CD4-positive, alpha-beta T cell treated with Interferon alpha-2 for 1 hour (primary cell): Measurements from ENCODE around the gene ZNF521.
"Not testable (repeated sequence)": the region's sequence is repeated elsewhere in the genome, so short reads cannot be mapped to it uniquely, and the experiment has no call there.

ENCODE experiments used
- DNase-seq, 2 donors: peaks; one replicate each; pipeline ENCODE4 v3.0.0-alpha.2; 2020 to 2022

ZNF521 gene

GRCh38 chr18:25067275-25068025 lies 284.5 kb downstream of the ZNF521 start:
- DNase-seq, result no peak

- no peak for DNase-seq
Measured at GRCh38 chr18:25066516-25066915, 285.4 kb downstream of the ZNF521 start.

- no peak for DNase-seq
Measured at GRCh38 chr18:25062720-25063119, 289.2 kb downstream of the ZNF521 start.

- DNase-seq, result no peak
Measured at GRCh38 chr18:25061395-25061794, 290.6 kb downstream of the ZNF521 start.

DNA sequence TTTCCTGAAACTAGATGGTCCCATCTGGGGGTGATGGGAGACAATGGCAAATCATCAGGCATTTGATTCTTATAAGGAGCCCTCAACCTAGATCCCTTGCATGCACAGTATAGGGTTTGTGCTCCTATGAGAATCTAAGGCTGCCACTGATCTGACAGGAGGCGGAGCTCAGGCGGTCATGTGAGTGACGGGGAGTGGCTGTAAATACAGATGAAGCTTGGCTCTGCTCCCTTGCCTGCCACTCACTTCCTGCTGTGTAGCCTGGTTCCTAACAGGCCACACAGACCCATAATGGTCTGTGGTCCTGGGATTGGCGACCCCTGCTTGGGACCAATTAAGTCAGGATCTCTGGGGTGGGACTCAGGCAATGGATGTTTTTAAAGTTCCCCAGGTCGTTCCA lies 293.4 kb downstream of the ZNF521 start:
- no peak for DNase-seq

DNA sequence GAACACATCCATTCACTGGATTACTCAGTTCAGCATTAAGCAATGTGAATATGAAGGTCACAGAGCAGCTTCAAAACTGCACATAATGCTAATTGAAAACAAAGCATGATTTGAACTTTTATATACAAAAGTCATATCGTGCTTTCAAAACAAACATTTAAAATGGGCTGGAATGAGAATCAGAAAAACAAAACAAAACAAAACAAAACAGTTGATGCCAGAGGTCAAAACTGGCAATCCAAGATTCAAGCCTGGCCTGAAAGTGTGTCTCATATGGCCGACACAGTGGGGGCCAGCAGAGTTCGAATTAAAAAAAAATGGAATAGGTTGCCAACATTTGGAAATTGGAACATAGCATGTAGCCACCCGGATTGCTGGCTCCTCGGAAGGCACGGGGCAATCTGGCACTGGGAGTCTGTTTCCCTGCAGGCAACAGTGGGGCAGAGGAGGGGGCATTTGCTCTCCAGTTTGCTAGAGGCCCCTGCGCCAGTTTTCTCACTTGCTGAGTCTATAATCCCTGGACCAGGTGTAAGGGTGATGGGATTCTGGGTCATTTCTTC lies 294.4 kb downstream of the ZNF521 start:
- DNase-seq, result no peak

DNA sequence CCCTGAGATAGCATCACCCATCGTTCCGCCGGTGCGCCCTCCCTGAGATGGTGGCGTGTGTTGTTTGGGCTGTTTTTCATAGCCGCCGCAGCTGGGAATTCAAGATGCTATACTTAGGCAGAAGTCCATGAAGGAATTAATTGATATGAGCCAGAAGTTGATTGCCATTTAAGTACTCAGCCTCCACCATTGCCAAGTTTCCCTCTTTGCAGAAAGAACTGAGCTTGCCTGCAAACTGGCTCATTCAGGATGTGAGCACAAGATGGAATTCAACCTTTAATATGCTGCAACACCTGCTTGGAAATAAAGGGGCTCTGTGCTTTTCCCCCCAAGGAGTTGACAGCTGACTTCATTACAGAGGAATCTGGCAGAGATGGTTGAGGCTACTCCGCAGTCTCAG lies 295.5 kb downstream of the ZNF521 start:
- DNase-seq, result no peak

DNA sequence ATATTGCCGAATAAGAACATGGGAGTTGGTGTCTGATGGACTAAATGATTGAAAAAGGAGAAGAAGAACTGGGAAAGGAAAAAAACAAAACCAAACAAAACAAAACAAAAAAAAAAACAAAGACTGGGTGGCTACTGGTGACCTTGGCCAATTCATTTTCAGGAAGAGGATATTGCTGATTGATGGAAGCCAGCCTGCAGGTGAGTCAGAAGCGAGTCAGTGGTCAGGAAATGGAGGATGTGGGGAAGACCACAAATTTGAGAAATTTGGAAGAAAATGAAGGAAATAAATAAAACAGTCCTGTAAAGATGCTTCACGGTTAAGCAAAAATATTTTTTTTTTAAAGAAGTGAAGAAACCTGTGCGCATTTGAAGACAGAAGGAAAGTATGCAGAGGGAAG lies 296.9 kb downstream of the ZNF521 start:
- DNase-seq, result no peak

GRCh38 chr18:25053466-25053865 lies 298.5 kb downstream of the ZNF521 start:
- DNase-seq, result no peak

DNA sequence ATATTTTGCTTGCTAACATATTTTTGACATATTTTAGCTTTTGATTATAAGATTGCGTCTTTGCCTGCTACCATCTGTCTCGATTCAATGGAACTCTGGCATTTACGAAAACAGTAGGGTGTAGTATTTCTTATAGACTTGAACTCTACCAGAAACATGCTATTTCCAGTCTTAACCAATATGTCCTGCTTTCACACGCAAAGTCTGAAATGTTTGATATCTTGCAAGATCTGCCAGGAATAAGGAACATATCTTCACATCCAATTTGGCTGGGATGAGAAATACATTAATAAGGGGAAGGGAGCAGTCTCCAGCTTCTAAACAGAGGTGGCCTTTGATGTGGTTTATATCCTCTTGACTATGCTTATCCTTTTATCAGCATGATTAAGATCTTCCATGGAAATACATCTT lies 299.4 kb downstream of the ZNF521 start:
- DNase-seq, result no peak

GRCh38 chr18:25050605-25051004 lies 301.4 kb downstream of the ZNF521 start:
- DNase-seq, result no peak

DNA sequence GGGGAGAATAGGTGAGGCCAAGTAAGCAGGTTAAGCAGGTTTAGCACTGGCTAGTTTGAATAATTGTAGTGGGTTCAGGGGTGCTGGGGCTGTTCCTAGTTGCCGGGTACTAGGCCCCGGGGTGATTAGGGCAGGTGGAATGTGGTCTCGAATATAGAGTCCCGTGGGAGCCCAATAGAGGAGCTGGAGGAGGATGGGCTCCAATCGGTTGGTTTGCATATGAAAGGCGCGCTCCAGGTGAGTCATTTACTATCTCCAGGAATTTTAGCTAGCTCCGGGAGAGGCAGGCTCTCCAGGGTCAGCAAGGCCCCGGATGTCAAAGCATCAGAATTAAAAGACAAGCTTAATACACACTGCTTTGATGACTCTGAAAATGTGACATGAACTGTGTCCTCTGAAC lies 304.0 kb downstream of the ZNF521 start:
- DNase-seq, result no peak

DNA sequence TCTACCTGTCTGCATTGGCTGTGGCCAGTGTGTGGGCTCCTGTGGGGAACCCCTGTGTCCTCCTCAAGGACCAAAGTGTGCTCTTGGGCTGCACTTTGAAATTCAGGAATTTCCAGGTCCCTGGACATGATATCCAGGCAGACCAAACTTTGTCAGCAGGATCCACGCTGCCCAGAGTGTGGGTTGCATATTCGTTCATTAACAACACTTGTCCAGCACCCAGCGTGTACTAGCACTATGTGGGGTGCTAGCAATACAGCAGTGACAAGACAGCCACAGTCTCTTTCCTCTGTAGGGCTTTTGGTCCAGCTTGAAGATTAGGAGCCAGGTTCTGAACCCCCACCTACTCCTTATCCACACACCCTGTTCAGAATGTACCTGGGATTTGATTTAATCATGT lies 304.5 kb downstream of the ZNF521 start:
- no peak for DNase-seq

DNA sequence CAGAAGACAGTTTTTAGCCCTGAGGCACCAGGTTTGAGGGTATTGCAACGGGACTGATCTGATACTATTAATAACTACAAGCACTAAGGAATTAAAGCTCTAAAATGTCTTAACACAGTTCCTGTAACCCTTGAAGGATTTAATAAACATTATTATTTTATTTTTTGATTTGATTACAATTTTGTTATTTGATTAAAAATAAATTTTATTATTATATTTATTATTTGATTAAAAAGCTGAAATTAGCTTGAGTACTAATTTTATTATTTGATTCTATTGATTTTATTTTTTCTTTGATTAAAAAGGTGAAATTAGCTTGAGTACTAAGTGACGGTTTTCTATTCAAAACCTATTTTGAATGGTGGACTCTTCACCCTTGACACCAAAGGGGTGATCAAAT lies 307.3 kb downstream of the ZNF521 start:
- no peak for DNase-seq

DNA sequence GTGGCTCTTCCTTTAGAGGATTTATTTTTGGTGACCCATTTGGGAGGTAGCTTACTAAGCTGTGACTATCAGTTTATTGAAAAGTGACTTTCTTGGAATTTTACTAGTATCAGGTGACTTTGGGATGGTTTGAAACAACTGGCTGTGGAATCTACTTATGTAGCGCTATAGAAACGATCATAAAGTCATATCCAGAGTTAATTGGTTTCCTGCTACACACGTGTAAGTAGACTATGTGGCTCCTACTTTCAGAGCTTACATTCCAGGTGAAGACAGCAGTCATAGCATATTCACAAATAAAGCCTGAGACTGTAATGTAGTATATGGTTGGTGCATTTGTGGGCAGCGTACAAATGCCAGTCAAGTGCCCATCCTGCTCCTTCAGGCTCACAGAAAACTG lies 308.9 kb downstream of the ZNF521 start:
- no peak for DNase-seq

DNA sequence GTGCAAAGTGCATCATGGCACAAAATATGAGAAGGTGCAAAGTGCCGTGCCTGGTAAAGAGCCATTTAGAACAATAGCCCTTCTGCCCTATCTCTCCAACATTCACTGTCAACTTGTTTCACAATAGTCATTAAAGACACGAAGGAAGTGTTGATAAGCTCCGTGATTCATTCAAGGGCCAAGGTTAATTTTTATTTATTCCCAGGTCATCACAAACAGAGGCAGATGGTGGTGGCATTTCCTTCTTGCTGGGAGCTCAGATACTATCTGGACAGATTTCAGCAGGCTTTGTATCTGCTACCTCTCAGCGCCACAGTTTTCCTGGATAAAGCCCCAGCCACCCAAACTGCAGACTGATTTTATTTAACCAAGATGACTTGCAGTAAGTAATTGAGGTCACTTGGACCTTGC lies 309.3 kb downstream of the ZNF521 start:
- no peak for DNase-seq

- no peak for DNase-seq
Measured at GRCh38 chr18:25039781-25040180, 312.2 kb downstream of the ZNF521 start.

DNA sequence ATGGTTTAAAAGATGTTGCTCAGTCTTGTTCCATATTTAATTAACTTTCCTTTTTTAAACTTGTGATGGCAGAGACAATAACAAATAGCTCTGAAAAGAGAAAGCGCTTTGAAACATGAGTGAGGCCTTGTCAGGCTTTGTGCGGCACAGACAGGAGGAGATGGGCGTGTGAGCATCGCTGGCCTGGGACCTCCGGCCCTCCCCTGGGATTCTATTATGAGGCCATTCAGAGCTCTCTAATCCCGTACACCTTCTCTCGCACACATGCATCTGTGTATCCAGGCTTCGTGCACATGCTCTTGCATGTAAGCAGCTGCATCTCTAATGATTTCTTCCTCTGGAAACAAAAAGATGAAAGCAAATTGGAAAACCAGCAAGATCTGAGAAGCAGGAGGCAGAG lies 313.7 kb downstream of the ZNF521 start:
- DNase-seq, result no peak

DNA sequence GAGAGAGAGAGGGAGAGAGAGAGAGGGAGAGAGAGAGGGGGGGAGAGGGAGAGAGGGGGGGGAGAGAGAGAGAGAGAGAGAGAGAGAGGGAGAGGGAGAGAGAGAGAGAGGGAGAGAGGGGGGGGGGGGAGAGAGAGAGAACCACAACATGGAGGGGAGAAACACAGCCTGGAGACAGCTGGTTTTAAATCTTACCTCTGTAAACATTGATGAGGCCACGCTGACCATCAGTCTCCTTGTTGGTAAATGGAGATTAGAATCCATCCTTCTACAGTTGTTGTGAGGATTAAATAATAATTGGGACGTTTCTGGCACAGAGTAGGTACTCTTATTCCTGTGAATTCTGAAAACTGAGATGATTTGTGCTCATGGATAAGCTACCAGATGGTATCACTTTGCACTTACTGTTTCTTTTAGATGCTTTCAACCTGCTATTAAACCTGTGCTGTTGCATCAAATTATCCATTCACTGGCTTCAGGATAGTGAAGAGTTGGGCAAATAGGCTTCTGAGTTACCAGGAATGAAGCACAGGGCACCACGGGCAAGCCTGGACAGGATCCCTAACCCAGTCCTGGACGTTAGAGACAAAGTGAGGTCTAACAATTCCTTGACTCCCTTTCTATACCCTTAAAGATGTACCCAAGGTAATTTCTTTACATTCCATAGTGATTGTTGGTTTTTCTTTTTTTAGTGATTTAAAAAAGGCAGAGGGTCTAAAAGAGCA lies 318.1 kb downstream of the ZNF521 start:
- no peak for DNase-seq

GRCh38 chr18:25033175-25033574 lies 318.8 kb downstream of the ZNF521 start:
- not testable (repeated sequence) for DNase-seq

- DNase-seq, result no peak
Measured at GRCh38 chr18:25029802-25030201, 322.2 kb downstream of the ZNF521 start.

DNA sequence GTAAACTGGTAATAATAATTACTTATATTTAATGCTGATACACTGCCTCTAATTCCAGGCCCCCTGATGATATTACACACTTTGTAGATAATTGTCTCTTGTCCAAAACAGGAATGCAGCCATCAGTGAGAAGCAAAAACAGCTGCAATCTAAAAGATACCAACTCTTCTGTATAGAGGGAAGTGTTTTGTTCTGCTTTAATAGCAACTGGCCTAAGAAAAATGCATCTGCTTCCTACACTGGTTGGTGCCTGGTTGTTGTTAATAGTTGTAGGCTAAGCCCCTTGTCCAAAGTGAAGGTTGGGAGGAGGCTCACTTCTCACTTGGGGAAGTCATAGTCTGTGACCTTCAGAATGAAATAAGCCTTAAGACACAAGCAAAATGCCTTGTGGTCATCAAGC lies 332.0 kb downstream of the ZNF521 start:
- no peak for DNase-seq

DNA sequence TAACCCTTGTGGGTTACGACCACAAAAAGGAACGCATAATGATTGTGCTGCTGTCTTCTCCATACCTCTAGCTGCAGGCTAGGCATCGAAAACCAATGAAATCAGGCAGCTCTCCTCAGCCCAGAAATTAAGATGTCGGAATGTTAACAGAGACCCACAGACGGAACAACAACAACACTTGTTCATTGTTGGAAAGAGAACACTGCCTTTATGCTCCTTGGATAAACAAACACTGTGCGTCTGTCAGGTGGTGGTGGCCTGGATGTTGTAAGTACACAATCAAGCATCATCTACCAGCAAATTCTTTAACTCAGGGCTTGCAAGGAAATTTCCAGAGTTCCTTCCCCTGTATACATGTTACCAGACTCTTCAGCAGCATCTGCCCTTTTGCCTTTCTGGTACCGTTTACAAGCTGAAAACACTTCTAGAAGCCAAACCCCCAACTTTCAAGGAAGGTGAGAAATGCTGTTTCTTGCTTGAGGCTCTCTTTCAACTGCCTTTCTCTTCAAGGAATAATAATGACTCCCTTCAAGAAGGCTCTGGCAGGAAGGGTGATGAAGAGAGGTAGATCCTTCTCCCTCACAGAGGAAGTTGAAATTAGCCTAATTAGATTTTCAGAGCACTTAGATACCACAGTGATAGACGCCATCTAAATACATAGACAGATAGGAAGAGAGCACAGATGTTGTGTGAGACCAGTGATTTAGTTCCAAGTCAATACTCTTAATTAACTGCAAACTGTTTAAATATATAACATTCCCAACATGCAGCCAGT lies 332.7 kb downstream of the ZNF521 start:
- no peak for DNase-seq

DNA sequence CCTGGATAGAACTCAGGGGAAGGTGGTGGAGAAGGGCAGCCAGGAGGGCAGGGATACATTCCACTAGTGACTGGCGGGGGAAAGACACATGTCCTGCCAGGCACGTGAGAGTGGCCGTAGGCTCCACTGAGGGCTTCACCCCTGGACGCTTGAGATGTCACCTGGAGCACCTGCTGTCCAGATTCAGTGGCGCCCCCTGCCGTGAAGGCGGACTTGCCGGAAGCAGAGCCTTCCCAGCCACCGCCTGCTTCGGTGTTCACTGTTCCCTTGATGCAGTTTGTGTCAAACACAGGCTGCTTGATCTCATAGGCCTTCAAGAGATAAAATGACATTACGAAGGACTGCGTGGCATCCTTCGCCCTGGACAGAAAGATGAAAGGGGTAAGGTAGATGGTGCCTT lies 335.3 kb downstream of the ZNF521 start:
- no peak for DNase-seq
